ENCODE results near the gene KDM5C. TPM values are rescaled to one million over a fixed set of nuclear protein-coding genes. Genes with fewer than 3 reads are reported as not detected.

KDM5C gene
- total and polyA plus RNA-seq, 9 of the 15 experiments (the other 6 are each of a cell fraction or from before 2014, with no cell fraction given): 0.62 to 136 (median 52.4) TPM

DNA sequence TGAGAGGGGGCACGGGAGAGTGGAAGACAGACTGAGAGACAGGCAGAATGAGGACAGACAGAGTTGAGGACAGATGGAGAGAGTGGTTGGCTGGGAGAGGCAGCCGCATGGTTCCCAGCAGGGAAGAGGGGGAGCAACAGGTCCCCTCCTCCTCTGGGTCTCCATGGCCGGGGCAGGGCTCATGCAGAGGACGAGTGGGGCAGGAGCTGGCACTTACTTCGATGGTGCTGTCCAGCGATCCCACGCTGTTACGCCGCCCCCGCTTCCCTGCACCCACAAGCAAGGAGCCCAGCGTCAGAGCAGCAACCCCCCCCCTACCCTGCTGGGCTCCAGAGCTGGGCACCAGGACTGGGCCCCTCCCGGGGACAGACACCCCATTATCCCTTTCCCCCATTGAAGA lies 10.6 kb upstream of the KDM5C start:
- no peak for DNase-seq (ENCODE audit: extremely low read depth in 1 of 4, low spot score in 3 of 4)
- TF ChIP-seq CEBPG (CRISPR knock-in tag; IDR thresholded peaks at IDR 0.05) (no peak), CEBPG (tag; conservative IDR thresholded peaks at IDR 0.05 in 1 of 2, IDR thresholded peaks at IDR 0.05 in 1 of 2) (no peak), ZNF23 (CRISPR knock-in tag; IDR thresholded peaks at IDR 0.05) (no peak), NCOA4 (IDR thresholded peaks at IDR 0.05; ENCODE audit: partially characterized antibody) (no peak)
- TF ChIP-seq, protein P1, sequence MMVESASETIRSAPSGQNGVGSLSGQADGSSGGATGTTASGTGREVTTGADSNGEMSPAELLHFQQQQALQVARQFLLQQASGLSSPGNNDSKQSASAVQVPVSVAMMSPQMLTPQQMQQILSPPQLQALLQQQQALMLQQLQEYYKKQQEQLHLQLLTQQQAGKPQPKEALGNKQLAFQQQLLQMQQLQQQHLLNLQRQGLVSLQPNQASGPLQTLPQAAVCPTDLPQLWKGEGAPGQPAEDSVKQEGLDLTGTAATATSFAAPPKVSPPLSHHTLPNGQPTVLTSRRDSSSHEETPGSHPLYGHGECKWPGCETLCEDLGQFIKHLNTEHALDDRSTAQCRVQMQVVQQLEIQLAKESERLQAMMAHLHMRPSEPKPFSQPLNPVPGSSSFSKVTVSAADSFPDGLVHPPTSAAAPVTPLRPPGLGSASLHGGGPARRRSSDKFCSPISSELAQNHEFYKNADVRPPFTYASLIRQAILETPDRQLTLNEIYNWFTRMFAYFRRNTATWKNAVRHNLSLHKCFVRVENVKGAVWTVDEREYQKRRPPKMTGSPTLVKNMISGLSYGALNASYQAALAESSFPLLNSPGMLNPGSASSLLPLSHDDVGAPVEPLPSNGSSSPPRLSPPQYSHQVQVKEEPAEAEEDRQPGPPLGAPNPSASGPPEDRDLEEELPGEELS (CRISPR knock-in tag; IDR thresholded peaks at IDR 0.05; ENCODE audit: borderline replicate concordance): no peak
- TF ChIP-seq, protein P2, sequence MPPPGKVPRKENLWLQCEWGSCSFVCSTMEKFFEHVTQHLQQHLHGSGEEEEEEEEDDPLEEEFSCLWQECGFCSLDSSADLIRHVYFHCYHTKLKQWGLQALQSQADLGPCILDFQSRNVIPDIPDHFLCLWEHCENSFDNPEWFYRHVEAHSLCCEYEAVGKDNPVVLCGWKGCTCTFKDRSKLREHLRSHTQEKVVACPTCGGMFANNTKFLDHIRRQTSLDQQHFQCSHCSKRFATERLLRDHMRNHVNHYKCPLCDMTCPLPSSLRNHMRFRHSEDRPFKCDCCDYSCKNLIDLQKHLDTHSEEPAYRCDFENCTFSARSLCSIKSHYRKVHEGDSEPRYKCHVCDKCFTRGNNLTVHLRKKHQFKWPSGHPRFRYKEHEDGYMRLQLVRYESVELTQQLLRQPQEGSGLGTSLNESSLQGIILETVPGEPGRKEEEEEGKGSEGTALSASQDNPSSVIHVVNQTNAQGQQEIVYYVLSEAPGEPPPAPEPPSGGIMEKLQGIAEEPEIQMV (tag; conservative IDR thresholded peaks at IDR 0.05; ENCODE audit: low read depth): no peak
- TF ChIP-seq, protein P3, sequence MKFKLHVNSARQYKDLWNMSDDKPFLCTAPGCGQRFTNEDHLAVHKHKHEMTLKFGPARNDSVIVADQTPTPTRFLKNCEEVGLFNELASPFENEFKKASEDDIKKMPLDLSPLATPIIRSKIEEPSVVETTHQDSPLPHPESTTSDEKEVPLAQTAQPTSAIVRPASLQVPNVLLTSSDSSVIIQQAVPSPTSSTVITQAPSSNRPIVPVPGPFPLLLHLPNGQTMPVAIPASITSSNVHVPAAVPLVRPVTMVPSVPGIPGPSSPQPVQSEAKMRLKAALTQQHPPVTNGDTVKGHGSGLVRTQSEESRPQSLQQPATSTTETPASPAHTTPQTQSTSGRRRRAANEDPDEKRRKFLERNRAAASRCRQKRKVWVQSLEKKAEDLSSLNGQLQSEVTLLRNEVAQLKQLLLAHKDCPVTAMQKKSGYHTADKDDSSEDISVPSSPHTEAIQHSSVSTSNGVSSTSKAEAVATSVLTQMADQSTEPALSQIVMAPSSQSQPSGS (CRISPR knock-in tag; IDR thresholded peaks at IDR 0.05): no peak

More for the DNA sequence above, 10.6 kb upstream of the KDM5C start:
- H4K20me1 ChIP-seq (replicated peaks; ENCODE audit: control insufficient read depth, insufficient read depth, low read length): no peaks in the 10 kb centered on the region; the same call in 1 of the 2 replicates
- in situ Hi-C loops (cut with MboI): no loop called here
- ChIA-PET POLR2A (interaction anchor here (0.8 to 1.4 kb wide), 2 partner anchors 11 to 15 kb away, joined by 3 to 4 read pairs; no protein-coding TSS in a partner anchor), CTCF (ENCODE audit: low intra/inter-chr PET ratio) (no interaction called here)
- H3K9me3 ChIP-seq (replicated peaks; ENCODE audit: control insufficient read depth, insufficient read depth, low read depth, low read length): no peaks in the 10 kb centered on the region
- no peak overlapping the region for H3K4me3 ChIP-seq
- H2AFZ ChIP-seq (ENCODE audit: low read depth, low read length): no peak overlapping the region
- H3K9me1 ChIP-seq (ENCODE audit: control insufficient read depth, insufficient read depth, low read length): no peaks in the 10 kb centered on the region
- no peak overlapping the region for H3K27ac ChIP-seq (ENCODE audit: extremely low read depth, low read depth, low read length)
- no TSS peak for BruUV-seq (replicated peaks)
- intact Hi-C loops (cut with micrococcal nuclease): no loop called here
- ATAC-seq (no peak), FAIRE-seq (no peak)
- no peak overlapping the region for H3K9ac ChIP-seq (ENCODE audit: insufficient read depth in 1 of 2, low read depth in 2 of 2, low read length in 2 of 2)
- H3K79me2 ChIP-seq (ENCODE audit: control insufficient read depth, insufficient read depth, low read length): no peaks in the 10 kb centered on the region
- 69% methylated on average over 3 of the region's 12 CpGs for WGBS (ENCODE audit: insufficient coverage, low coverage, missing lambda C conversion rate)
- H3K36me3 ChIP-seq (ENCODE audit: control insufficient read depth, insufficient read depth, low read length): peaks cover 35% of the 10 kb centered on the region; the same call in 2 of the 3 replicates
- H3K4me1 ChIP-seq (replicated peaks in 1 of 2; ENCODE audit: control insufficient read depth in 2 of 2, insufficient read depth in 2 of 2, low read length in 2 of 2): peaks cover 0 to 7% of the 10 kb centered on the region in 2 experiments; a peak in 1 of 5 replicates
- H3K4me2 ChIP-seq (ENCODE audit: insufficient read depth, low read length): no peak overlapping the region
- no peaks in the 10 kb centered on the region for H3K27me3 ChIP-seq (ENCODE audit: control insufficient read depth in 2 of 2, insufficient read depth in 2 of 2, low read length in 2 of 2)
